HepG2 (cell line): ENCODE data around the gene SUB1. TPM values are rescaled to one million over a fixed set of nuclear protein-coding genes. Genes with fewer than 3 reads are reported as not detected.
"Not testable (repeated sequence)": the region's sequence is repeated elsewhere in the genome, so short reads cannot be mapped to it uniquely, and the experiment has no call there.

Source experiments
- ATAC-seq: fragments of 200-7000 bp; cut with Tn5 transposase; 3 replicates; pipeline ENCODE4 v1.9.1; 2020; ENCODE audit warnings: mild to moderate bottlenecking, moderate library complexity
- BruUV-seq: library from RNA; stranded (reverse); fragments of 400-500 nt; replicated peaks from 2 replicates; lab custom pipeline; 2021; lab: Mats Ljungman, UMichigan
- CTCF ChIA-PET: fragments of 300-600 bp; formaldehyde crosslinking; extraction: SDS; loops from one replicate; lab custom pipeline; 2021; ENCODE audit warnings: low total read pairs, inconsistent platforms, low intra/inter-chr PET ratio; lab: Yijun Ruan, JAX
- POLR2A ChIA-PET: fragments of 350-600 bp; sonication (Branson Sonifier 250); formaldehyde crosslinking; loops from one replicate; lab custom pipeline; 2020; ENCODE audit warnings: antibody characterized with exemption, inconsistent platforms; lab: Yijun Ruan, JAX
- DNase-seq: peaks from one replicate; pipeline ENCODE4 v3.0.0-alpha.2; 2015; ENCODE audit warnings: low spot score
- FAIRE-seq: peaks from 3 replicates; lab custom pipeline; 2011; peaks lifted over from hg19 to GRCh38; lab: Jason Lieb, UNC
- H2AFZ ChIP-seq: one replicate; pipeline ENCODE4 v1.6.1; 2011; ENCODE audit warnings: low read length, inconsistent platforms
- H3K27ac ChIP-seq: fragments of 300-600 bp; 3 replicates; pipeline ENCODE4 v1.8.0; 2011; ENCODE audit warnings: mixed run types, mild to moderate bottlenecking, mixed read lengths, low read length, inconsistent platforms; ENCODE audit not compliant: insufficient read depth; ENCODE audit errors: extremely low read length
- H3K27me3 ChIP-seq, 2 experiments: fragments of 200-600 bp in 1 of 2; 2 replicates in 1 of 2; 3 replicates in 1 of 2; pipeline versions ENCODE4 v1.6.0 to v1.8.0; 2011; ENCODE audit warnings: low read length in 2 of 2, mild to moderate bottlenecking in 2 of 2, moderate library complexity in 2 of 2, inconsistent platforms in 1 of 2; ENCODE audit not compliant: insufficient read depth in 2 of 2, control insufficient read depth in 1 of 2
- H3K36me3 ChIP-seq, 2 experiments: fragments of 200-600 bp in 1 of 2; replicated peaks in 1 of 2; 2 replicates in 1 of 2; 3 replicates in 1 of 2; pipeline versions ENCODE4 v1.5.1 to v1.8.0; 2011; ENCODE audit warnings: low read length in 2 of 2, inconsistent platforms in 1 of 2; ENCODE audit not compliant: insufficient read depth in 2 of 2, control insufficient read depth in 1 of 2
- H3K4me1 ChIP-seq: 2 replicates; pipeline ENCODE4 v1.5.1; 2012; ENCODE audit warnings: low read length, inconsistent platforms; ENCODE audit not compliant: insufficient read depth
- H3K4me2 ChIP-seq: 2 replicates; pipeline ENCODE4 v1.6.0; 2011; ENCODE audit warnings: low read depth, low read length, inconsistent platforms
- H3K4me3 ChIP-seq, 3 experiments: fragments of 200-600 bp in 1 of 3; sonication (generic), shearing (Covaris generic) in 1 of 3; replicated peaks in 1 of 3; 2 replicates each; pipeline ENCODE4 v1.5.1; 2011 to 2016; ENCODE audit warnings: low read length in 3 of 3, inconsistent platforms in 2 of 3, low read depth in 2 of 3, mild to moderate bottlenecking in 2 of 3, control low read depth in 1 of 3, mixed read lengths in 1 of 3; ENCODE audit not compliant: insufficient read depth in 1 of 3
- H3K79me2 ChIP-seq: one replicate; pipeline ENCODE4 v1.6.1; 2011; ENCODE audit warnings: low read length, inconsistent platforms; ENCODE audit not compliant: insufficient read depth
- H3K9ac ChIP-seq: 2 replicates; pipeline ENCODE4 v1.6.0; 2011; ENCODE audit warnings: mild to moderate bottlenecking, low read depth, low read length, inconsistent platforms; ENCODE audit not compliant: insufficient read depth
- H3K9me3 ChIP-seq: 2 replicates; pipeline ENCODE4 v1.5.1; 2012; ENCODE audit warnings: mild to moderate bottlenecking, low read length
- H4K20me1 ChIP-seq: 2 replicates; pipeline ENCODE4 v1.6.0; 2011; ENCODE audit warnings: inconsistent platforms, mild to moderate bottlenecking, low read length, moderate library complexity; ENCODE audit not compliant: insufficient read depth
- ELF3 ChIP-seq: IDR thresholded peaks from 2 replicates; pipeline ENCODE4 v1.6.1; 2016; ENCODE audit warnings: missing genetic modification reagents, missing compliant biosample characterization
- FOSL2 ChIP-seq: sonication (generic); formaldehyde crosslinking; IDR thresholded peaks from 2 replicates; pipeline ENCODE4 v1.4.0; 2020; ENCODE audit warnings: missing genetic modification reagents
- ZNF572 ChIP-seq: sonication (generic); formaldehyde crosslinking; IDR thresholded peaks from 2 replicates; pipeline ENCODE4 v1.5.1; 2020; ENCODE audit warnings: mild to moderate bottlenecking, missing genetic modification reagents
- WGBS: methylation state at CpG from one replicate; pipeline ENCODE4 v1.1.6; 2017; ENCODE audit warnings: low lambda C conversion rate; 5-methylcytosine and 5-hydroxymethylcytosine counted together
- in situ Hi-C: cut with HindIII; loops from 2 replicates; pipeline ENCODE4 v1.10.0; 2017; ENCODE audit warnings: low pct_unique_long_range_greater_than_20kb; ENCODE audit not compliant: extremely low pct_ligation_motif_present
- intact Hi-C: fragments of 100-400 bp; cut with micrococcal nuclease; formaldehyde crosslinking; loops from one replicate; pipeline ENCODE4 v1.10.0; 2022; ENCODE audit not compliant: unreplicated experiment
- polyA plus RNA-seq, 8 experiments: library from polyadenylated mRNA; depleted of rRNA in 3 of 8; stranded (reverse) in 7 of 8; unstranded in 1 of 8; fragments of >200 nt; fragmentation: Illumina TruSeq in 4 of 8; extraction: Trizol in 4 of 8; gene quantifications; 2 replicates each; pipeline versions ENCODE4 v1.2.1 to v1.2.3, GENCODE V29; 2011 to 2016; ENCODE audit warnings: low read depth in 4 of 8, missing spikeins in 1 of 8, mixed read lengths in 1 of 8; ENCODE audit not compliant: insufficient read depth in 1 of 8
- total RNA-seq, 5 experiments: library from RNA; depleted of rRNA; stranded (reverse); fragments of >200 nt; fragmentation: Illumina TruSeq; extraction: Trizol; gene quantifications; 2 replicates each; pipeline ENCODE4 v1.2.3, GENCODE V29; 2016; ENCODE audit warnings: low read depth in 1 of 5

SUB1 gene
- total and polyA plus RNA-seq, 2 of the 13 experiments (the other 11 are each of a cell fraction or from before 2014, with no cell fraction given), result 182 to 693 TPM

DNA sequence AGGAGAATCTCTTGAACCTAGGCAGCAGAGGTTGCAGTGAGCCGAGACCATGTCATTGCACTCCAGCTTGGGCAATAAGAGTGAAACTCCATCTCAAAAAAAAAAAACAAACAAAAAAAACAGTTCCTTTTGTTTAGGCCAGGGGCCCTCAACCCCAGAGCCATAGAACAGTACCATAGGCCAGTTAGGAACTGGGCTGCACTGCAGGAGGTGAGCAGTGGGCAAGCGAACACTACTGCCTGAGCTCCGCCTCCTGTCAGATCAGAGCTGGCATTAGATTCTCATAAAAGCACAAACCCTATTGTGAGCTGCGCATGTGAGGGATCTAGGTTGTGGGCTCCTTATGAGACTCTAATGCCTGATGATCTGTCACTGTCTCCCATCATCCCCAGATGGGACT lies 49.1 kb upstream of the SUB1 start:
- Histone ChIP-seq H3K4me3 (no peak overlapping the region), H3K36me3 (no peaks in the 10 kb centered on the region; a peak in 1 of 5 replicates), H3K9me3 (no peaks in the 10 kb centered on the region), H3K4me1 (peaks cover 64% of the 10 kb centered on the region), H3K9ac (no peak overlapping the region), H3K79me2 (no peaks in the 10 kb centered on the region), H3K27ac (no peak overlapping the region), H3K27me3 (no peaks in the 10 kb centered on the region), H2AFZ (no peak overlapping the region), H4K20me1 (no peaks in the 10 kb centered on the region), H3K4me2 (no peak overlapping the region)
- BruUV-seq, result no TSS peak
- in situ Hi-C loops, result no loop called here
- no peak for TF ChIP-seq ZNF572 (CRISPR knock-in tag)
- CTCF ChIA-PET, result no interaction called here
- POLR2A ChIA-PET, result no interaction called here
- WGBS, result 94% methylated on average over 3 of the region's 4 CpGs
- FAIRE-seq (no peak), ATAC-seq (no peak), DNase-seq (no peak)
- intact Hi-C loops, result no loop called here

DNA sequence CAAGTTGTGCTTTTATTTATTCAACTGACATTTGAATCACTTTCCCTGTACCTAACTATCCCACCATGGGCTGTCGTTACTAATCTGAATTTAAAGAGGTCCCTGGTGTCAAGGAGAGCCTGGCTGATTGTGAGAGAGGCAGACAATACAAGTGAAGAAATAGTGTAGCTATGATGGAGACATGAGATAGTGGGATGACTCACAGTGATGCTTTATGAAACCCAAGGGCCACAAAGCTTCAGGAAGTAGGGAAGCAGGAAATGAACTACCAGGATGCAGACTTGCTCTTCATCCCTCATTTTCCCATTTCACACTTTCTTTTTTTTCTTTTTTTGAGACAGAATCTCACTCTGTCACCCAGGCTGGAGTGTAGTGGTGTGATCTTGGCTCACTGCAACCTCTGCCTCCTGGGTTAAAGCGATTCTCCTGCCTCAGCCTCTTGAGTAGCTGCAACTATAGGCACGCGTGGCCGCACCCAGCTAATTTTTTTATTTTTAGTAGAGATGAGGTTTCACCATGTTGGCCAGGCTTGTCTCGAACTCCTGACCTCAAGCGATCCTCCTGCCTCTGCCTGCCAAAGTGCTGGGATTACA lies 47.8 kb upstream of the SUB1 start:
- H3K27me3 ChIP-seq, H3K27ac ChIP-seq, intact Hi-C loops, H3K9me3 ChIP-seq, CTCF ChIA-PET, BruUV-seq, H3K4me2 ChIP-seq, H3K79me2 ChIP-seq, H4K20me1 ChIP-seq, in situ Hi-C loops, H3K9ac ChIP-seq, H3K36me3 ChIP-seq, H3K4me3 ChIP-seq, FAIRE-seq, H2AFZ ChIP-seq, ATAC-seq: not testable (repeated sequence)
- TF ChIP-seq ELF3 (CRISPR knock-in tag) (0 out of 2 replicates have a peak, but pooled peaks have one; percentile 22), FOSL2 (CRISPR knock-in tag) (peak; percentile 85)
- 97% methylated on average over 7 of the region's 7 CpGs for WGBS
- POLR2A ChIA-PET, result interaction anchor here (1.0 to 1.3 kb wide), 3 partner anchors 19 to 53 kb away, joined by 3 to 5 read pairs (median 4); no protein-coding TSS in a partner anchor
- peak; percentile 32 for DNase-seq
- H3K4me1 ChIP-seq, result peaks cover 53% of the 10 kb centered on the region
